HFF-Myc (cell line): ENCODE data around the gene CPN2.

Experiments
- DNase-seq: peaks from one replicate; pipeline ENCODE4 v3.0.0-alpha.2; 2011; ENCODE audit warnings: low read depth; ENCODE audit errors: extremely low read depth
- H3K4me3 ChIP-seq: replicated peaks from 2 replicates; pipeline ENCODE4 v1.5.1; 2011; ENCODE audit warnings: low read depth, mild to moderate bottlenecking, control low read depth, low read length
- TF ChIP-seq, protein P1 (sequence below): IDR thresholded peaks from 2 replicates; pipeline ENCODE4 v1.5.1; 2012; ENCODE audit warnings: mild to moderate bottlenecking, low read depth, low read length, control low read depth; ENCODE audit errors: missing control alignments

The CPN2 gene

DNA sequence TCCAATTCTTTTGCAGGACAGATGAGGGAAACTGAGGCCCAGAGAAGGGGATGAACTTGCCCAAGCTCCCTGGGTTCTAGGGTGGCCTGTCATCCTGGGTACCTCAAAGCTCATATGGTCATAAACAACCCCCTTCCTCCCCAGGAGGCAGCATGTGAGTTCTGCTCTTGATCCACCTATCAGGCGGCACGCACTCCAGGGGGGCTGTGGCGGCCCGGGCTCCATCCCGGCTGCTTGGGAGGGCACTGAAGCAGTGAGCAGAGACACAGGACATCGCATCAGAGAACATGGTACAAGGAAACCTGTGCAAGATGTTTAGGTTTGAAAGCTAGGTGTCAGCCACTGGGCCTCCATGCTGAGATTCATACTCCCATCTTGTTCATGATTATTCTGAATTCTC, 34.2 kb downstream of the CPN2 start:
- H3K4me3 ChIP-seq: no peak overlapping the region
- TF ChIP-seq, protein P1, sequence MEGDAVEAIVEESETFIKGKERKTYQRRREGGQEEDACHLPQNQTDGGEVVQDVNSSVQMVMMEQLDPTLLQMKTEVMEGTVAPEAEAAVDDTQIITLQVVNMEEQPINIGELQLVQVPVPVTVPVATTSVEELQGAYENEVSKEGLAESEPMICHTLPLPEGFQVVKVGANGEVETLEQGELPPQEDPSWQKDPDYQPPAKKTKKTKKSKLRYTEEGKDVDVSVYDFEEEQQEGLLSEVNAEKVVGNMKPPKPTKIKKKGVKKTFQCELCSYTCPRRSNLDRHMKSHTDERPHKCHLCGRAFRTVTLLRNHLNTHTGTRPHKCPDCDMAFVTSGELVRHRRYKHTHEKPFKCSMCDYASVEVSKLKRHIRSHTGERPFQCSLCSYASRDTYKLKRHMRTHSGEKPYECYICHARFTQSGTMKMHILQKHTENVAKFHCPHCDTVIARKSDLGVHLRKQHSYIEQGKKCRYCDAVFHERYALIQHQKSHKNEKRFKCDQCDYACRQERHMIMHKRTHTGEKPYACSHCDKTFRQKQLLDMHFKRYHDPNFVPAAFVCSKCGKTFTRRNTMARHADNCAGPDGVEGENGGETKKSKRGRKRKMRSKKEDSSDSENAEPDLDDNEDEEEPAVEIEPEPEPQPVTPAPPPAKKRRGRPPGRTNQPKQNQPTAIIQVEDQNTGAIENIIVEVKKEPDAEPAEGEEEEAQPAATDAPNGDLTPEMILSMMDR: no peak
- DNase-seq: no peak

DNA sequence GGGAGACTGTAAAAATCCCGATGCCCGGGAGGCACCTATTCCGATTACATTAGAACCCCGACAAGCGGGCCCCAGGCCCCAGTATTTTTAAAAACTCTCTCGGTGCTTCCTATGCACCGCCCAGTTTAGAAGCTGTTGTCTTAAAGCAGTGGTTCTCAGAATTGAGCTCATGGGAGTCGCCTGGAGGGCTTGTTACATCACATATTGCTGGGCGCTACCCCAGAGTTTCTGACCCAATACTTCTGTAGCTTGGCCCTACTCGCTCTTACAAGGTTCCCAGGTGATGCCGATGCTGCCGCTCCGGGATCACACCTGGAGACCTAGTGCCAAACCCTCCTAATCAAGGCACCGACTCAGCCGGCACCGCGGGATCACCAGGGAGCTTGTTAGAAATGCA, 35.2 kb downstream of the CPN2 start:
- DNase-seq: no peak
- H3K4me3 ChIP-seq: peak overlapping the region; percentile 32
- TF ChIP-seq, protein P1: no peak

DNA sequence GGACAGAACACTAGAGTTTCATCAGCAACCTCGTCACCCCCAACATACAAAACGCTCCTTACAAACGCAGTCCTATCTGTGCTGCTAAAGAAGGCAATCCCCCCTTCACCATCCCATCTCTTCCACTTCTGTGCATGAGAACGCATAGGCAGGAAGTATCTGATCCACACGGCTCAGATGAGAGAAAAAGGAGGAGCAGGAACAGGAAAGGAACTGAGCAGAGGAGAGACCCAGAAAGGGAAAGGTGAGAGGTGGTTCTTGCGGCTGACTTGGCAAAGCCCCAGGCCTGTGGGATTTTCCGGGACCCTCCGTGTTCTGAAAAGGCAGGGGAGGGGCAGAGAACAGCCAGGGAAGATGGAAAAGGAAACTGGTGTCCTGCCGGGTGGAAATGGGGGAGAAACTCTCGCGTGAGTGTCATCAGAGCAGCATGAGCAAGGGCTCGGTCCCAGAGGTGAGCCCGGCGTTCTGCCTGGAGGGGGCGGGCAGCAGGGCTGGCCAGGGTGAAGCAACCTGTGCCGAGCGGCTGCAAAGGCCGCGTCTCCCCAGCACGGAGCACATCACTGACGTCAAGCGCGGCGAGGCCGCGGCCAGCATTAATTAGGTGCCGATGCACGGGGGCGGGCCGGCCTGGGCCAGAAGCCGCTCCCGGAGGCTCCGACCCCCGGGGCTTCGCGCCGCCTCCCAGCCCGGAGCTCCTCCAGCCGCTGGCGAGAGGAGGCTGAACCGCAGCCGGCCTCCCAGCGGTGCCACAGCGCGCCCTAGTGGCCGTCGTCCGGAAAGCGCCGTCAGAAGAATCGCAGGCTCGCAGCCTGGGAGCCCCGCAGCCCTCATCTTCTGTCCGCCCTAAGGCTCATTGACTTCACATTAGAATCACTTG, 35.8 kb downstream of the CPN2 start:
- peak overlapping the region; percentile 32 for H3K4me3 ChIP-seq
- TF ChIP-seq, protein P1: peak; percentile 83
- DNase-seq: no peak

DNA sequence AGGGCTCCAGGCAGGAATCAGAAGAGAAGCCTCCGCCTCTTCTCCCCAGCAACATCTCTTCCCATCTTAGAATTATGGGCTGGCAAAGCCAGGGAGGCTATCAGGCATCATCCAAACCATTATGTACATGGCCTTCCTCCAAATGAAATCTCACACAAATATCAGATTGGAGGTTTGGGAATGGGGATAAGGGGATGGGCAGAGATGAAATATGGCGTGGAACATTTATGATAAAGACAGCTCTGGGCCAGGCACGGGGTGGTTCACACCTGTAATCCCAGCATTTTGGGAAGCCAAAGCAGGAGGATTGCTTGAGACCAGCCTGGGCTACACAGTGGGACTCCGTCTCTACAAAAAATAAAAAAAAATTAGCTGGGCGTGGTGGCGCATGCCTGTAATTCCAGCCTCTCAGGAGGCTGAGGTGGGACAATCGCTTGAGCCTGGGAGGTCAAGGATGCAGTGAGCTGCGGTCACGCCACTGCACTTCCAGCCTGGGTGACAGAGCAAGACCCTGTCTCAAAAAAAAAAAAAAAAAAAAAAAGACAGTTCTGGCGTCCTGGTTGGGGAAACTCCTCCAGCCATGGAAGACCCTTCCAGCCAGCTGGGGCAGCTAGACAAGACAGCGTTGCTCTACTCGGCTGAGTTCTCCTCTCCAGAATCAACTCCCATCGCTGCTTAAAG, 36.6 kb downstream of the CPN2 start:
- H3K4me3 ChIP-seq: peak overlapping the region; percentile 32
- DNase-seq: no peak
- TF ChIP-seq, protein P1: no peak

DNA sequence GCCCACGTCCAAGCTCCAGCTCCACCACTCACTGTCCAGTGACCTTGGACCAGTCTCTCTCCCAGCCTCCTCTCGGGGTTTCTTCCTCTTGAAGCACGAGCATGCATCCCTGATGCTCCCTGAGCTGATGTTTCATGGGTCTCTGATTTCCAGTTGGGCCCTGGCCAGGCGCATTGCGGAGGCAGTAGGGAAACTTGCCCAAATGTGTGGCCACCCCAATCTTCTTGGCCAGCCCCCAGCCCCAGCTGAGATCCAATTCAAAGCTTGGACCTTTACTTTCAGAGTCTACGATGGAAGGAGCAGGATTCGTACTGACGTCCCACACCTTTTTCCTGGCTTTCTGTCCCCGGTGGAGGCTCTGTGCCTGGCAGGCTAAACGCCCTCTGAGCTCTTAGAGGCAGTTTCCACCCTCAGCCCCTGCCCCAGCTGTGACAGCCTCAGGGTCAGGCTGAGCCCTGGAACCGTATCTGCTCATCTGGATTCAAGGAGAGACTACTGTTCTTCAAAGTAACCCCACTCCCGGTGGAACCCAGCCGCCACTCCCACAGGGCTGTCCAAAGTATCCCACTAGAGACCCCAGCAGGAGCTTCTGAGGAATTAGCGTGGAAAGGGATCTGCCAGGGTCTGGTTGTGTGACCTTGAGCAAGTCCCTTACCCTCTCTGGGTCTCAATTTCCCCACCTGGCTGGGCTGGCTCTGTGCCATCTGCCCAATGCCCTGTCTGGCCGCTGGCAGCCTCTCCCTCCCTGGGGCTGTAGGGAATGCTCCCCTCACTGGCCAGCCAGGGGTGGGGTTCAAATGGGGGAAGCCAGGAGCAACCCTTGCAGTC, 37.4 kb downstream of the CPN2 start:
- TF ChIP-seq, protein P1: no peak
- no peak for DNase-seq
- H3K4me3 ChIP-seq: no peak overlapping the region

DNA sequence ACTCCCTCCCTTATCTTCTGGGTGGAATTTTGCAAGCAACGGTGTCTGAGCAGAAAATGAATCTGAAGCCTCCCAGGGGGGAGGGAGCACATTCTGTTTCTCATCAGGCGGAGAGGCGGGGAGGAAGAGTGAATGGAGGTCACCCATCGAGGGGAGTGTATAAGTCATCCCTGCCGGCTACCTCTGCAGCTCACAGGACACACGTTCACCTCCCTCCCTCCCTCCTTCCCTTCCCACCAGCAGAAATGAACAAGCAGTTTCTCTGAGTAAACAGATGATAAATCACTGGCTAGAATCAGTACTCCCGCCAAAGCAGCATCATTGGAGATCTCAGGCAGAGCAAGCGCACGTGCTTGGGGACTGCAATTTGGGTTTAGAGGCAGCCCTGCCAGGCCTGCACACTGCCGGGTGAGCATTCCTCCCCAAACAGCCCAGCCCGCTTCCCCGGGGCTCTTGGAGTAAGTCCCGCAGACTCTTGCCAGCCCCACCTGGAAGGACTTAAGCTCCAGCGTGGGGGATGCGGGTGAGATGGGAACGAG, 38.3 kb downstream of the CPN2 start:
- TF ChIP-seq, protein P1: no peak
- no peak overlapping the region for H3K4me3 ChIP-seq
- DNase-seq: no peak
